ENCODE data around the gene KRR1.

GRCh38 chr12:75507086-75507485, 4.3 kb downstream of the KRR1 start:
- no peak for TF ChIP-seq CTCF (conservative IDR thresholded peaks at IDR 0.05 in 1 of 2, IDR thresholded peaks at IDR 0.05 in 1 of 2; ENCODE audit: extremely low read depth in 1 of 2, insufficient read depth in 1 of 2, low read depth in 1 of 2, low read length in 2 of 2)
- no peak for TF ChIP-seq EZH2 (IDR thresholded peaks at IDR 0.05; ENCODE audit: borderline replicate concordance, low read length)

All from mammary epithelial cell (primary cell).